OCI-LY7 (cell line): ENCODE results near the gene INAVA. TPM values are rescaled to one million over a fixed set of nuclear protein-coding genes. Genes with fewer than 3 reads are reported as not detected.

Source experiments
- BruUV-seq: library from RNA; stranded (reverse); fragments of 400-500 nt; replicated peaks from 2 replicates; lab custom pipeline; 2021; lab: Mats Ljungman, UMichigan
- CTCF ChIA-PET: fragments of 300-600 bp; sonication (Branson Sonifier 250); formaldehyde crosslinking; loops from one replicate; lab custom pipeline; 2022; ENCODE audit warnings: antibody characterized with exemption; ENCODE audit not compliant: unreplicated experiment; lab: Charles Lee
- POLR2A ChIA-PET: fragments of 300-600 bp; sonication (Branson Sonifier 250); formaldehyde crosslinking; loops from one replicate; lab custom pipeline; 2022; ENCODE audit warnings: antibody characterized with exemption; lab: Charles Lee
- DNase-seq: peaks from one replicate; pipeline ENCODE4 v3.0.0-alpha.2; 2015; ENCODE audit warnings: low spot score
- H2AFZ ChIP-seq: fragments of 200-600 bp; sonication (generic), shearing (Covaris generic); 2 replicates; pipeline ENCODE4 v1.6.1; 2014; ENCODE audit warnings: mild to moderate bottlenecking, antibody characterized with exemption, low read length, moderate library complexity
- H3K27ac ChIP-seq: fragments of 200-600 bp; sonication (generic); 2 replicates; pipeline ENCODE4 v1.5.1; 2014; ENCODE audit warnings: mixed run types, low read depth, mild to moderate bottlenecking, moderate library complexity, low read length, inconsistent platforms; ENCODE audit not compliant: poor library complexity, severe bottlenecking
- H3K36me3 ChIP-seq: fragments of 200-600 bp; sonication (generic); 2 replicates; pipeline ENCODE4 v1.6.1; 2014; ENCODE audit warnings: mild to moderate bottlenecking, antibody characterized with exemption, low read length, moderate library complexity, mixed read lengths; ENCODE audit not compliant: insufficient read depth
- H3K4me1 ChIP-seq: fragments of 200-600 bp; sonication (generic); 2 replicates; pipeline ENCODE4 v1.5.1; 2014; ENCODE audit warnings: mild to moderate bottlenecking, low read length; ENCODE audit not compliant: insufficient read depth, poor library complexity, severe bottlenecking
- H3K4me2 ChIP-seq: fragments of 200-600 bp; sonication (generic); 2 replicates; pipeline ENCODE4 v1.6.1; 2014; ENCODE audit warnings: mild to moderate bottlenecking, low read length
- H3K4me3 ChIP-seq: fragments of 200-600 bp; sonication (generic); 2 replicates; pipeline ENCODE4 v1.5.1; 2014; ENCODE audit warnings: mild to moderate bottlenecking, low read depth, low read length; ENCODE audit not compliant: poor library complexity, severe bottlenecking
- H3K79me2 ChIP-seq: fragments of 200-600 bp; sonication (generic); 2 replicates; pipeline ENCODE4 v1.6.1; 2016; ENCODE audit warnings: low read depth, mild to moderate bottlenecking, low read length, moderate library complexity, mixed read lengths; ENCODE audit not compliant: insufficient read depth
- H3K9me2 ChIP-seq: fragments of 200-600 bp; sonication (generic); 2 replicates; pipeline ENCODE4 v1.6.1; 2016; ENCODE audit warnings: mild to moderate bottlenecking, low read length, mixed read lengths; ENCODE audit not compliant: insufficient read depth
- H3K9me3 ChIP-seq: fragments of 200-600 bp; sonication (generic); 2 replicates; pipeline ENCODE4 v1.6.1; 2014; ENCODE audit warnings: mild to moderate bottlenecking, mixed run types, low read length, mixed read lengths
- H4K20me1 ChIP-seq: fragments of 200-600 bp; sonication (generic); 2 replicates; pipeline ENCODE4 v1.6.1; 2014; ENCODE audit warnings: mild to moderate bottlenecking, antibody characterized with exemption, low read length, moderate library complexity, mixed read lengths; ENCODE audit not compliant: insufficient read depth
- EZH2phosphoT487 ChIP-seq: fragments of 200-600 bp; sonication (generic); IDR thresholded peaks from 2 replicates; pipeline ENCODE4 v1.6.1; 2018; ENCODE audit warnings: low read depth, borderline replicate concordance, mild to moderate bottlenecking, mixed run types, antibody characterized with exemption, low read length, moderate library complexity, mixed read lengths
- intact Hi-C: fragments of 100-400 bp; cut with micrococcal nuclease; formaldehyde crosslinking; loops from one replicate; pipeline ENCODE4 v1.10.0; 2022; ENCODE audit not compliant: unreplicated experiment
- total RNA-seq, 2 experiments: library from RNA; depleted of rRNA in 1 of 2; stranded (reverse); fragments of >200 nt in 1 of 2; shearing (Covaris generic) in 1 of 2; gene quantifications; 2 replicates each; pipeline ENCODE4 v1.2.3, GENCODE V29; 2014 to 2022
- TF ChIP-seq, protein P1 (sequence below): fragments of 200-600 bp; sonication (generic); conservative IDR thresholded peaks from 2 replicates; pipeline ENCODE4 v1.5.1; 2014; ENCODE audit warnings: mild to moderate bottlenecking, antibody characterized with exemption, low read length, moderate library complexity, mixed read lengths

The INAVA gene
- total RNA-seq, 2 experiments from 2014 or later: not detected

DNA sequence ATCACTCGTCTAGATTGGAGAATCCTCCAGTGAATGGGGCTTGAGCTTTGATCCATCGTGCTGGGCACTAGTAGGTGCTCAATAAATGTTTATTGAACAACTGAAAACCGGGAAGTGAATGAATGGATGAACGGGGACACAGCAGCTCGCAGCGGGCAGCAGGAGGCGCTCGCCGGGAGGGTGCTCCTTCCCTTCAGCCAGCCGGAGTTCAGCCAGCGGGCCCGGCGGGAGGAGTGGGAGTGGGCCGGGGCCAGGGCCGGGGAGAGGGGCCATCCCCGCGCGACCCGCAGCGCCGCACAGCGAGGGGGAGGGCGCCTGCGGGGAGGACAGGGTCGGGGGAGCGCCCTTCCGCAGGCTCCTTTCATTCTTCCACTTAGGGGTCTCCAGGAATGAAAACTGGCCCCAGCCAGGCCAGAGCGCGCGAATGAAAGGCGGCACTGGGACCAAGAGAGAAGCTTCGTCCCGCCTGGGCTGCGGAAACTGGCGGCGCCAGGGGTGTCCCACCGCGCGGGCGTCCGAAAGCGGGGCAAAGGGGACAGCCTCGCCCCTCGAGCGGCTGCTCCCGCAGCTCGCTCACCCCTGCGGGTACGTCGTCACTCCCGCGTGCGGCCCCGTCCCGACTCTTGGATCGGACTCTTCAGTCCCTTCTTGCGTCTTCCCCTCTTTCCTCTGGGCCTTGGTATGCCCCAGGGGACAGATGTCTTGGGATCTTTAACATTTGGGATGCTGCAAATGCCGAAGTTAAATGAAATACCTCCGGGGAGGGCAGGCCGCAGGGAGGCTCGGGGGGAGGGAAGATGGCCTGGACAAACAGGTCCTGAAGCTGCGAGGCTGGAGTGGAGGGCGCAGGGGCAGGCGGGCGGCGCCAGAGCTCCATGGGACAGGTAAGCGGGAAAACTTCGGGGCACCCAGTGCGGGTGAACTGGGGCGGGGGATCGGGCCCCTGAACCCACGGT lies 3.6 kb upstream of the INAVA start:
- Histone ChIP-seq H3K9me3 (no peaks in the 10 kb centered on the region), H2AFZ (no peak overlapping the region), H3K36me3 (no peaks in the 10 kb centered on the region), H3K9me2 (no peaks in the 10 kb centered on the region), H3K27ac (no peak overlapping the region), H4K20me1 (no peaks in the 10 kb centered on the region), H3K4me3 (no peak overlapping the region), H3K4me2 (no peak overlapping the region), H3K4me1 (peaks cover 5% of the 10 kb centered on the region), H3K79me2 (no peaks in the 10 kb centered on the region)
- no peak for DNase-seq
- no TSS peak for BruUV-seq
- TF ChIP-seq, protein P1, sequence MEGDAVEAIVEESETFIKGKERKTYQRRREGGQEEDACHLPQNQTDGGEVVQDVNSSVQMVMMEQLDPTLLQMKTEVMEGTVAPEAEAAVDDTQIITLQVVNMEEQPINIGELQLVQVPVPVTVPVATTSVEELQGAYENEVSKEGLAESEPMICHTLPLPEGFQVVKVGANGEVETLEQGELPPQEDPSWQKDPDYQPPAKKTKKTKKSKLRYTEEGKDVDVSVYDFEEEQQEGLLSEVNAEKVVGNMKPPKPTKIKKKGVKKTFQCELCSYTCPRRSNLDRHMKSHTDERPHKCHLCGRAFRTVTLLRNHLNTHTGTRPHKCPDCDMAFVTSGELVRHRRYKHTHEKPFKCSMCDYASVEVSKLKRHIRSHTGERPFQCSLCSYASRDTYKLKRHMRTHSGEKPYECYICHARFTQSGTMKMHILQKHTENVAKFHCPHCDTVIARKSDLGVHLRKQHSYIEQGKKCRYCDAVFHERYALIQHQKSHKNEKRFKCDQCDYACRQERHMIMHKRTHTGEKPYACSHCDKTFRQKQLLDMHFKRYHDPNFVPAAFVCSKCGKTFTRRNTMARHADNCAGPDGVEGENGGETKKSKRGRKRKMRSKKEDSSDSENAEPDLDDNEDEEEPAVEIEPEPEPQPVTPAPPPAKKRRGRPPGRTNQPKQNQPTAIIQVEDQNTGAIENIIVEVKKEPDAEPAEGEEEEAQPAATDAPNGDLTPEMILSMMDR: peak; percentile 24; the same call in 1 of the 2 replicates
- TF ChIP-seq EZH2phosphoT487: no peak
- intact Hi-C loops: no loop called here
- POLR2A ChIA-PET: no interaction called here
- CTCF ChIA-PET: no interaction called here

DNA sequence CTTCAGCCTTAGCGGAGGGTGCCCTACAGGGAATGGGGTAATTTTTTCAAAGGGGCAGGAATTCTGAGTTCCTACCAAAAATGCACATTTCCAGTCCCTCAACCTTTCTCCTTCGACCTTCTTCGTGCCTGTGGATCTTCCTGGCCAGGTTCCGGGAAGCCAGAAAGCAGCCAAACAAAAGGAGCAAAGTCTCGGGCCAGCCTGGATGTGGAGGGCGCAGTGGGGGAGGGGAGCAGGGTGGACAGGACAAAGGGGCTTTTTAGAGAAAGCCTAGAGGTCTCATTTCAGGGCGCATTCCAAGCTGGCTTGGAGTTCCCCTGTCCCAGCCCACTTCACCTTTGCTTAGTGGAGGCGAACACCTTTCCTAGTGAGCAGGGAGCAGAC lies 2.9 kb upstream of the INAVA start:
- POLR2A ChIA-PET: no interaction called here
- H3K9me2 ChIP-seq: no peaks in the 10 kb centered on the region
- H3K27ac ChIP-seq: no peak overlapping the region
- H3K4me3 ChIP-seq: no peak overlapping the region
- TF ChIP-seq, protein P1: no peak
- TF ChIP-seq EZH2phosphoT487: no peak
- no peak overlapping the region for H3K4me2 ChIP-seq
- CTCF ChIA-PET: no interaction called here
- no peak overlapping the region for H2AFZ ChIP-seq
- H3K4me1 ChIP-seq: peaks cover 5% of the 10 kb centered on the region
- DNase-seq: no peak
- no peaks in the 10 kb centered on the region for H3K79me2 ChIP-seq
- H4K20me1 ChIP-seq: no peaks in the 10 kb centered on the region
- intact Hi-C loops: no loop called here
- H3K9me3 ChIP-seq: no peaks in the 10 kb centered on the region
- no TSS peak for BruUV-seq
- H3K36me3 ChIP-seq: no peaks in the 10 kb centered on the region

DNA sequence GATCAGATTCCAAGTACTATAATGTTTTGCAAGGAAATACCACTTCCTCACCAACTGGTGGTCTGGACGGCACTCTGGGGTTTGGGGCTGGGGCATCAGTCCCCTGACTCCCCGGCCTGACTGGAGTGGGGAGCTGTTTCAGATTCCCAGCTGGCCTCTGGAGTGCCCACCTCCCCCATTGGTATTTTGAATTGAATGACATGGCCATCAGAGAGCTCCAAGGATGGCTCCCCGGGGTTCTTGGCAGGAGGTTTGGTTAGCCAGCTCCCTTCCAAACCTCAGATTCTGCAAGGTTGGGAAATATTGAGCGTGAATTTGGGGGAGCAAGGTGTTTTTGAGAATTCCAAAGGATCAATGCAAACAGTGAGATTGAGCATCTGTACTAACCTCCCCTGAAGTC lies 2.2 kb upstream of the INAVA start:
- Histone ChIP-seq H3K9me3 (no peaks in the 10 kb centered on the region), H3K4me1 (peaks cover 5% of the 10 kb centered on the region), H4K20me1 (no peaks in the 10 kb centered on the region), H3K4me2 (no peak overlapping the region), H3K36me3 (no peaks in the 10 kb centered on the region), H3K79me2 (no peaks in the 10 kb centered on the region), H3K4me3 (no peak overlapping the region), H3K27ac (no peak overlapping the region), H2AFZ (no peak overlapping the region), H3K9me2 (no peaks in the 10 kb centered on the region)
- no TSS peak for BruUV-seq
- intact Hi-C loops: no loop called here
- TF ChIP-seq EZH2phosphoT487: no peak
- TF ChIP-seq, protein P1: no peak
- no peak for DNase-seq
- POLR2A ChIA-PET: no interaction called here
- CTCF ChIA-PET: no interaction called here
